GM18517 (cell line): Measurements from ENCODE around the gene PRND.
"Not testable (repeated sequence)": the region's sequence is repeated elsewhere in the genome, so short reads cannot be mapped to it uniquely, and the experiment has no call there.

Experiments
- ATAC-seq: cut with Tn5 transposase; IDR thresholded peaks from one replicate; pipeline ENCODE4 v1.9.1; 2021; ENCODE audit warnings: mild to moderate bottlenecking, moderate library complexity; ENCODE audit not compliant: unreplicated experiment

The PRND gene

DNA sequence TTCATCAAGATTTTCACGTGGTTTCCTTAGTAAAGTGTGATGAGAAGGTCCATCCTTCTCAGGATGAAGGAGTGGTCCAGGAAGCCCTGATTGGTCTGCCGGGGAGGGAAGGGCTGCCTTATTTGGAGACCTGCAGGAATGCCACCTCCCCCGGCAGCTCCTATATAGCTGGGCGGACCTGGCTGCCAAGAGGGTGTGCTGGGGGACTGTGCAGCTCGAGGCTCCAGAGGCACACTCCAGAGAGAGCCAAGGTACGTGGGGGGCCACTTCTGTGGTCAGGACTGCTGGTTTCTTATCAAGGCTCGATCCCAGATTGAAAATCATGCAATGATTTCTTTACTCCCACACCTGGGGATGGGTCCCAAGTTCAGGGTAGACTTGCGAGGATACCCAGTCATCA, at the start of gene PRND:
TSS of gene PRND (plus strand) at position 191 of the 400 bp plus-strand sequence. CDS start 2,643 bp downstream, outside the sequence.
- ATAC-seq = no peak

GRCh38 chr20:4672948-4673347, 48.8 kb upstream of the PRND start:
- no peak for ATAC-seq

DNA sequence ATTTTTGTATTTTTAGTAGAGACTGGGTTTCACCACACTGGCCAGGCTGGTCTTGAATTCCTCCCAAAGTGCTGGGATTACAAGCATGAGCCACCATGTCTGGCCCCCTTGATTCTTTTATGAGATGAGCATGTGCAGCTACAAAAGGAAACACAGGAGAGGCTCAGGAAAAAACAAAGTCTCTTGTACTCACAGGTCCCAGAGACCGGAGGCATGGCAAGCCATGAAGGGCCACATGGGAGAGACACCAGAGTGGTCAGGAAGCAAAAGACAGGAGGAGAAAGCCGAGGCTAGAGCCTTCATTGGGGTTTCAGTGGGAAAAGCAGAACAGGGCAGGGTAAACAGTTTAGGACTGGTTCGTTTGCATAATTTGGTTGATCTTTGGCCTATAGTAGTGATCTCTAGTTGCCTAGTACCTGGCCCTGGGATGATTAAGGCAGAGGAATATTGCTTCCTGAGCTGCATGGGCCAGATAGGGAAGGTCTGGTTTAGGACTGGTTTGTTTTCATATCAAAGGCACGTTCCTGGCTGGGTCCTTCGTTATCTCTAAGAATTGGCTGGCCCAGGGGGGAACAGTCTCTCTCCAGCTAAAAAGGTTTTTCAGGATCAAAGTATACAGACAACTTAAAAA, 48.2 kb upstream of the PRND start:
- no peak for ATAC-seq

- no peak for ATAC-seq
These were observed 47.0 kb upstream of the PRND start for GRCh38 chr20:4674672-4675071.

DNA sequence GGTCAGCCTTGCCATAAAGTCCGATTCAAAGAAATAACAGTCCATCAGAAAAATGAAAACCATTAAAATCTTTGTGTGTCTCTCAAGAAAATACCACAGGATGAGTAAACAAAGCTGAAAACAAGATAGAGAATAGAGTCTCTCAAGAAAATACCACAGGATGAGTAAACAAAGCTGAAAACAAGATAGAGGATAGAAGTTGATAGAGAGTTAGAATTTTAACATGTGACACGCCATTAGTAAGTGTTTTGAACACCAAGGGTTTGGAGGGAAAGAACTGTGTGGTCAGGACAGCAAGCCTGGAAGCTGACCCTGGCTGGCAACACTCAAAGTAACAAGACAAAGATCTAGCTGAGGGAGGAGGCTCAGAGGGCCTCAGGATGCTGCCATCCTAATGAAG, 43.9 kb upstream of the PRND start:
- no peak for ATAC-seq

- no peak for ATAC-seq
These were observed 40.3 kb upstream of the PRND start for GRCh38 chr20:4681401-4681800.

DNA sequence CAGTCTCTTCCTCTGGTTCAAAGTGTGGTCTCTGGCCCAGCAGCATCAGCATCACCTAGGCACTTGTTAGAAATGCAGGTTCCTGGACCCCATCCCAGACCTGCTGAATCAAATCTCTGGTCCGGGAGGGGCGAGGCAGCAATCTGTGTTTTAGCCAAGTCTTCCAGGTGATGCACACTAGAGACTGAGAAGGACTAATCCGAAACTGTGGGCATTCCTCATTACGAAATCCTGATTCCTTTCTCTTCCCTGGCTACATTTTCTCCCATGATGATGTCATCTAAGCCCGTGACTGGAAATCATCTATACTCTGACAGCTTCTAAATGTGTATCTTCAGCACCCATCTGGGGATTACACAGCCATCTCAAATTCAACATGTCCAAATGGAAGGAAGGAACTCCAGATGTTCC, 39.7 kb upstream of the PRND start:
- no peak for ATAC-seq

DNA sequence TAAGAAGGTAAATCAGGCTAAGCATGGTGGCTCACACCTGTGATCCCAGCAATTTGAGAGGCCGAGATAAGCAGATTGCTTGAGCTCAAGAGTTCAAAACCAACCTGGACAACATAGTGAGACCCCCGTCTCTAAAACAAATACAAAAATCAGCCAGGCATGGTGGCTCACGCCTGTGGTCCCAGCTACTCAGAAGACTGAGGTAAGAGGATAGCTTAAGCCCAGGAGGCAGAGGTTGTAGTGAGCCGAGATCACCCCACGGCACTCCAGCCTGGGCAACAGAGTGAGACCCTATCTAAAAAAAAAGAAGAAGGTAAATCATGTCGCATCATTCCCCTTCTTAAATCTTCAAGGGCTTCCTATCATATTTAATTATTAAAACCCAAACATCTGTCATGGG, 39.0 kb upstream of the PRND start:
- ATAC-seq = no peak

GRCh38 chr20:4683261-4683660, 38.4 kb upstream of the PRND start:
- ATAC-seq = no peak

DNA sequence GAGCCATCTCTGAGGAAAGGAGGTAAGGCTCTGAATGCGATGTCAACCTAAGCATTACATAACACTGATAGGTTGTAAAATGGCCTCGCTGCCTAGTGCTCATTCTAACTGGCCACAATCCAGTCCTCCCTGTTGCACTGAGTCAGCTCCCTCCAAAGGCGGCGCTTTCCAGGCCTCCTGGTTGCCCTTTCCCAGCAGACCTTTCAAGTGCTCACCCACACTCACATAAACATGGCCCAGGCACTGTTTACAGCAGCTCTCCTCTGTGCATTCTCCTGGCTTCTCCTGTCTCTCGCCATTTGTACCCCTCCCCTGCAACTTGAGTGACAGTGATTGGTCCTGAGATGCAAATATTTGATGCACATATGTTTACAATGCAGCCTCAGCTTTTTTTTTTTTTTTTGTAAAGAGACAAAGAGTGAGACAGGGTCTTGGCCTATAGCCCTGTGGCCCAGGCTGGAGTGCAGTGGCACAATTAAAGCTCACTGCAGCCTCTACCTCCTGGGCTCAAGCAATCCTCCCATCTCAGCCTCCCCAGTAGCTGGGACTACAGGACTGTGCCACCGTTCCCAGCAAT, 36.8 kb upstream of the PRND start:
- ATAC-seq = no peak

DNA sequence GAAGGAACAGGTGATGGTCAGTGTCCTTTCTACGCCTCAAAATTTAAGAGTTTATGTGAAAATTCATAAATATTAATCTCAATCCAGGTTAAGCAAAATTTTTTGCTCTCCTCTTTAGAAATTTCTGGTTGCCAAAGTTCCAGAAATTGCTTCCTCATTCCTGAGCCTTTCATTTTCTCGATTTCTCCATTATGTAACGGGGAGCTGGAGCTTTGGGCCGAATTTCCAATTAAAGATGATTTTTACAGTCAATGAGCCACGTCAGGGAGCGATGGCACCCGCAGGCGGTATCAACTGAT, 35.8 kb upstream of the PRND start:
- no peak for ATAC-seq

DNA sequence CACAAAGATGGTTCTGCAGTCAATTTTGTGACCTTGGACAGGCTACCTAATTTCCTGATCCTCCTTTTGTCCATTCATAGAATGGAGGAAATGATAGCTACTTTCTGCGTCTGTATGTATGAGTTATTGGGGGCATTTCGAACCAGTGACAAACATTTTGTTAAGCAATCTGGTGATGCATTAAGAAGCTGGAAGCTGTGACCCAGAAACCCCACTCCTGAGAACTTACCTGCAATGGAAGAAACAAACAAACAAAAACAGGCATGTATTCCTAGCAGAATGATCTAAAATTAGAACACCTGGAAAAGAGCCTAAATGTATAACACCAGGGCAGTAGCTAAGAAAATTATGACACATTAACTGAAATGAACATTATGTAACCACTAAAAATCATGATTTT, 33.4 kb upstream of the PRND start:
- no peak for ATAC-seq

- no peak for ATAC-seq
These were observed 32.5 kb upstream of the PRND start for GRCh38 chr20:4689220-4689619.

DNA sequence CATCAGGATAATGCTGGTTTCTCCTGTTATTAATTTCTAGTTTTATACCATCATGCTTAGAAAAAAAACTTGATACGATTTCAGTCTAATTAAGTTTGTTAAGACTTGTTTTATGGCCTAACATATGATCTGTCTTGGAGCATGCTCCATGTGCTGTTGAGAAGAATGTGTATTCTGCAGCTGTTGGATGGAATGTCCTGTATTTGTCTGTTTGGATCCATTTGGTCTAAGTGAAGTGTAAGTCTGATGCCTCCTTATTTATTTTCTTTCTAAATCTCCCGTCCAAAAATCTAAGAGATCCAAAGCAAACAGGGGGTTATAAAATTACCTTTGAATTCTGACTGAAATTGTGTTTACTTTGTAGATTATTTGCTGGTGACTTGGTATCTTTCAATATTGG, 30.0 kb upstream of the PRND start:
- no peak for ATAC-seq

GRCh38 chr20:4694076-4694475, 27.6 kb upstream of the PRND start:
- no peak for ATAC-seq

- no peak for ATAC-seq
These were observed 24.4 kb upstream of the PRND start for GRCh38 chr20:4697189-4697830.

DNA sequence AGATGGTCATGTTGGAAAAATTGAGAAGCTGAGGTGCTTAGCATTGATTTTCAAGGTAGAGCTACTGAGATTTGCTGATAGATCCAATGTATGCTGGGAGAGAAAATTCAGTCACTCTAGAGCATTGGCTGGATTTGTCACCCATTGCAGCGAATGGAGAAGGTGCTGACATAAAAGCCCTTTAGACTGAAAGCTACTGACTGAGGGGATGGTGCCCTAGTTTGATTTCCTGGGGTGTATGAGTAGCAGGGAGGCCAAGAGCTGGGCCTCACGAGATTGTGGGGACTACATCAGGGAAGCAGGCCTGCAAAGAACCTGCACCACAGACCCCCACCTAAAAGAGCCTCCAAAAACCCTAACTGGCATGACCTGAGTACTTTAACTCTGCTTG, 23.9 kb upstream of the PRND start:
- ATAC-seq = no peak

- no peak for ATAC-seq
These were observed 22.5 kb upstream of the PRND start for GRCh38 chr20:4699216-4699615.

DNA sequence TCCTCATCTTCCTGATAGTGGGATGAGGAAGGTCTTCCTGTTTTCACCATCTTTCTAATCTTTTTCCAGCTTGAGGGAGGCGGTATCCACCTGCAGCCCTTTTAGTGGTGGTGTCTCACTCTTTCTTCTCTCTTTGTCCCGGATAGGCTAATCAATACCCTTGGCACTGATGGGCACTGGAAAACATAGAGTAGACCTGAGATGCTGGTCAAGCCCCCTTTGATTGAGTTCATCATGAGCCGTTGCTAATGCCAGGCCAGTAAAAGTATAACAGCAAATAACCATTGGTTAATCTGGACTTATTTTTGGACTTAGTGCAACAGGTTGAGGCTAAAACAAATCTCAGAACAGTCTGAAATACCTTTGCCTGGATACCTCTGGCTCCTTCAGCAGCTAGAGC, 21.8 kb upstream of the PRND start:
- no peak for ATAC-seq

DNA sequence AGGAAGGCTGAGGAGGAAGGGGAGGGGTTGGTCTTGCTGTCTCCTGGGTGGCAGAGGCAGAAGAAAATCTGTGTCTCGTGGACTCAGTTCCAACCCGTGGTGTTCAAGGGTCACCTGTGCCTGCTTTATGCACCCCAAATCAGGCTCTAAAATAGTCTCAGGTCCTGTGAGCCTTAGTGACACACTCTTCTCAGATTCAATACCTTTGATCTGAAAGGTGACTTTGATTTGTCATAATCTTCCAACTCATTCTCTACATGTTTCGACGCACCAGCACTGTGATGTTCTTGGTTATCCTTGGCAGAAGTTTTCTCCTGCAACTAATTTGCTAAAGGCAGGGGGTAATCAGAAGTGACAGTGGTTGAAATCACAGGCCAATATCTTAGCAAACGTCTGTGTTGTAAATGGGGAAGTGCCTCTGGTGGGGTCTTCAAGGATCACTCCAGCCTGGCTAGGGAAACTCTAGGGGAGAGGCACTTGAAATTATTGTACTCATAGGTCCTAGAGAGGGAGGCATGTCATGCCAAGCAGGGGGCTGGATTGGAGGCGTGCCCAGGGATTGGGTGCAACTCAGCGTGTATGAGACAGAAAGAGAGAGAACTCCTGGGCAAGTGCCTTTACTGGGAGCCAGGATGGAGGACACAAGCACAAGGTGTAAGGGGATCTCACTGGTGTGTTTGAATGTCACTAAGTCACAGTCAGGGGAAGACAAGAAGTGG, 19.0 kb upstream of the PRND start:
- no peak for ATAC-seq

GRCh38 chr20:4703281-4703676, 18.4 kb upstream of the PRND start:
- ATAC-seq = no peak

DNA sequence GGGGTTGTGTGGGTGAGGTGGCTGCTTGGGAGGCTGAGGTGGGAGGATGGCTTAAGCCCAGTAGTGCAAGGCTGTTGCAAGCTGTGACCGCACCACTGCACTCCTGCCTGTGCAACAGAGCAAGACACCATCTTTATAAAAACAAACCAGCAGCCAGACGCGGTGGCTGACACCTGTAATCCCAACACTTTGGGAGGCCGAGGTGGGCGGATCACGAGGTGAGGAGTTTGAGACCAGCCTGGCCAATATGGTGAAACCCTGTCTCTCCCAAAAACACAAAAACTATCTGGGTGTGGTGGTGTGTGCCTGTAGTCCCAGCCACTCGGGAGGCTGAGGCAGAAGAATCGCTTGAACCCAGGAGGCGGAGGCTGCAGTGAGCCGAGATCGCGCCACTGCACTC, 14.8 kb upstream of the PRND start:
- not testable (repeated sequence) for ATAC-seq
